ENCODE results near the gene RANBP17. TPM values are rescaled to one million over a fixed set of nuclear protein-coding genes. Genes with fewer than 3 reads are reported as not detected.

RANBP17 gene
- total and polyA plus RNA-seq, 8 donors: 3.5 to 11.3 (median 7.9) TPM

- FAIRE-seq: no peak
- no peak for TF ChIP-seq CTCF (IDR thresholded peaks at IDR 0.05)
Observed at GRCh38 chr5:171142617-171143016, 280.8 kb downstream of the RANBP17 start.

GRCh38 chr5:171143171-171143570, 281.4 kb downstream of the RANBP17 start:
- ATAC-seq: no peak

More at GRCh38 chr5:171142617-171143016, 280.8 kb downstream of the RANBP17 start:
- Histone ChIP-seq H3K36me3 (no peaks in the 10 kb centered on the region), H3K27me3 (no peaks in the 10 kb centered on the region), H3K4me3 (no peak overlapping the region), H3K9me3 (no peaks in the 10 kb centered on the region), H3K4me1 (no peaks in the 10 kb centered on the region), H3K27ac (no peak overlapping the region)
- ATAC-seq (no peak), DNase-seq (no peak)
- intact Hi-C loops (cut with DNase I): no loop called here

GRCh38 chr5:171143926-171144325, 282.1 kb downstream of the RANBP17 start:
- Histone ChIP-seq H3K36me3 (no peaks in the 10 kb centered on the region), H3K27me3 (no peaks in the 10 kb centered on the region), H3K4me3 (no peak overlapping the region), H3K27ac (no peak overlapping the region), H3K4me1 (no peaks in the 10 kb centered on the region), H3K9me3 (no peaks in the 10 kb centered on the region)
- WGBS, 2 donors: 96 to 99% methylated on average over 6 of the region's 6 CpGs
- no peak for TF ChIP-seq CTCF (IDR thresholded peaks at IDR 0.05)
- ATAC-seq (no peak), FAIRE-seq (no peak), DNase-seq (no peak)
- intact Hi-C loops (cut with DNase I): no loop called here

More at GRCh38 chr5:171143171-171143570, 281.4 kb downstream of the RANBP17 start:
- intact Hi-C loops (cut with DNase I): no loop called here
- H3K9me3 ChIP-seq: no peaks in the 10 kb centered on the region
- DNase-seq (no peak), FAIRE-seq (no peak)
- H3K4me3 ChIP-seq: no peak overlapping the region
- no peak for TF ChIP-seq CTCF (IDR thresholded peaks at IDR 0.05)
- H3K36me3 ChIP-seq: no peaks in the 10 kb centered on the region
- H3K4me1 ChIP-seq: no peaks in the 10 kb centered on the region
- H3K27ac ChIP-seq: no peak overlapping the region
- WGBS, 2 donors: 40 to 52% methylated on average over 3 of the region's 3 CpGs
- H3K27me3 ChIP-seq: no peaks in the 10 kb centered on the region

- no peak for TF ChIP-seq CTCF (IDR thresholded peaks at IDR 0.05)
- intact Hi-C loops (cut with DNase I): no loop called here
- H3K9me3 ChIP-seq: no peaks in the 10 kb centered on the region
- no peak for DNase-seq
- WGBS, 2 donors: 94 to 95% methylated on average over 2 of the region's 2 CpGs
- H3K4me1 ChIP-seq: no peaks in the 10 kb centered on the region
- no peak overlapping the region for H3K4me3 ChIP-seq
- H3K27me3 ChIP-seq: no peaks in the 10 kb centered on the region
- FAIRE-seq: no peak
- H3K36me3 ChIP-seq: no peaks in the 10 kb centered on the region
- no peak for ATAC-seq
- no peak overlapping the region for H3K27ac ChIP-seq
Observed at GRCh38 chr5:171149333-171149732, 287.5 kb downstream of the RANBP17 start.

GRCh38 chr5:171149772-171150171, 288.0 kb downstream of the RANBP17 start:
- intact Hi-C loops (cut with DNase I): no loop called here
- H3K4me1 ChIP-seq: no peaks in the 10 kb centered on the region
- ATAC-seq (no peak), FAIRE-seq (no peak), DNase-seq (no peak)
- no peak for TF ChIP-seq CTCF (IDR thresholded peaks at IDR 0.05)
- no peaks in the 10 kb centered on the region for H3K9me3 ChIP-seq
- no peak overlapping the region for H3K27ac ChIP-seq
- WGBS, 2 donors: 85 to 86% methylated on average over 3 of the region's 3 CpGs
- no peaks in the 10 kb centered on the region for H3K27me3 ChIP-seq
- H3K36me3 ChIP-seq: no peaks in the 10 kb centered on the region
- H3K4me3 ChIP-seq: no peak overlapping the region

Measured in pancreas (tissue), 10 donors.